Spleen (tissue), 11 donors: ENCODE results near the gene DNAH12. TPM values are rescaled to one million over a fixed set of nuclear protein-coding genes. Genes with fewer than 3 reads are reported as not detected.
"Not testable (repeated sequence)": the region's sequence is repeated elsewhere in the genome, so short reads cannot be mapped to it uniquely, and the experiment has no call there.

Experiments used
- DNase-seq: peaks from one replicate; pipeline ENCODE4 v3.0.0-alpha.2; 2020
- H3K27ac ChIP-seq, 8 donors: fragments of 200-600 bp; sonication (generic) in 7 of 8; 1 replicate in 4 of 8; 2 replicates in 4 of 8; pipeline versions ENCODE4 v1.5.0 to v1.8.0; 2016 to 2021; ENCODE audit warnings: inconsistent platforms in 4 of 8, mild to moderate bottlenecking in 4 of 8, moderate library complexity in 1 of 8
- H3K27me3 ChIP-seq, 7 donors: fragments of 200-600 bp; sonication (generic) in 6 of 7; replicated peaks in 1 of 7; 1 replicate in 4 of 7; 2 replicates in 3 of 7; pipeline versions ENCODE4 v1.5.0 to v1.8.0; 2016 to 2021; ENCODE audit warnings: inconsistent platforms in 3 of 7, mild to moderate bottlenecking in 1 of 7
- H3K36me3 ChIP-seq, 6 donors: fragments of 200-600 bp; sonication (generic) in 5 of 6; 1 replicate in 4 of 6; 2 replicates in 2 of 6; pipeline versions ENCODE4 v1.5.0 to v1.8.0; 2016 to 2021; ENCODE audit warnings: inconsistent platforms in 2 of 6
- H3K4me1 ChIP-seq, 6 donors: fragments of 200-600 bp; sonication (generic) in 5 of 6; 1 replicate in 3 of 6; 2 replicates in 3 of 6; pipeline versions ENCODE4 v1.5.0 to v1.8.0; 2016 to 2021; ENCODE audit warnings: inconsistent platforms in 3 of 6
- H3K4me3 ChIP-seq, 8 donors: fragments of 200-600 bp; sonication (generic) in 7 of 8; 1 replicate in 4 of 8; 2 replicates in 4 of 8; pipeline versions ENCODE4 v1.5.0 to v1.8.0; 2016 to 2021; ENCODE audit warnings: inconsistent platforms in 4 of 8, mild to moderate bottlenecking in 4 of 8, moderate library complexity in 2 of 8
- H3K9me3 ChIP-seq, 8 donors: fragments of 200-600 bp; sonication (generic) in 7 of 8; 1 replicate in 4 of 8; 2 replicates in 4 of 8; pipeline versions ENCODE4 v1.5.0 to v1.8.0; 2016 to 2021; ENCODE audit warnings: inconsistent platforms in 4 of 8
- POLR2A ChIP-seq, 3 donors: fragments of 450-650 bp; IDR thresholded peaks; one replicate each; pipeline ENCODE4 v1.5.1; 2017; ENCODE audit warnings: antibody characterized with exemption in 3 of 3, mild to moderate bottlenecking in 1 of 3
- POLR2AphosphoS5 ChIP-seq, 3 donors: sonication (generic); formaldehyde crosslinking; IDR thresholded peaks; one replicate each; pipeline ENCODE4 v1.5.1; 2017; ENCODE audit warnings: antibody characterized with exemption in 3 of 3
- WGBS, 5 donors: extraction: QIAGEN DNeasy Blood & Tissue Kit in 3 of 5; methylation state at CpG; one replicate each; pipeline versions ENCODE4 v1.1.5 to v1.1.7; 2013 to 2018; 5-methylcytosine and 5-hydroxymethylcytosine counted together
- intact Hi-C: fragments of 100-400 bp; cut with DNase I; formaldehyde crosslinking; loops from one replicate; pipeline ENCODE4 v1.15.0; 2023; ENCODE audit warnings: low total_unique reads
- polyA plus RNA-seq, 3 donors: library from polyadenylated mRNA; stranded (reverse); fragments of 200-250 nt; gene quantifications; one replicate each; pipeline ENCODE4 v1.2.1, GENCODE V29; 2013
- total RNA-seq, 7 donors: library from RNA; depleted of rRNA in 3 of 7; stranded (reverse); fragments of >200 nt in 3 of 7; fragmentation: NEBNext Ultra II Directional in 4 of 7; extraction: Animal tissue kit (Norgen Biotek cat#: 25700) in 4 of 7; gene quantifications; one replicate each; pipeline versions ENCODE4 v1.1.0 to v1.2.1, GENCODE V29; 2016 to 2021
- TF ChIP-seq, protein P1 (sequence below), 11 experiments: fragments of 200-600 bp in 7 of 11; fragments of 450-650 bp in 4 of 11; sonication (generic) in 4 of 11; IDR thresholded peaks in 8 of 11; conservative IDR thresholded peaks in 3 of 11; 1 replicate in 7 of 11; 2 replicates in 4 of 11; pipeline versions ENCODE4 v1.4.0 to v1.8.0; 2016 to 2021; ENCODE audit warnings: antibody characterized with exemption in 11 of 11, inconsistent platforms in 4 of 11, mild to moderate bottlenecking in 1 of 11
- donor health status: healthy with polysubstance abuse.
- donor health status: DM: no; HTN: no; CAD: no; lungs with moderate emphysema.
- donor health status: DM: no; HTN: no; CAD: no.
- donor health status: Bipolar disorder and iron deficiency.
- donor health status: healthy.
- donor health status: DM: no; HTN: no; CAD: no.
- donor health status: DM: yes; HTN: yes; CAD: no.

The DNAH12 gene
- total and polyA plus RNA-seq, 10 donors: 0.09 to 0.39 (median 0.20) TPM; not detected in 2

DNA sequence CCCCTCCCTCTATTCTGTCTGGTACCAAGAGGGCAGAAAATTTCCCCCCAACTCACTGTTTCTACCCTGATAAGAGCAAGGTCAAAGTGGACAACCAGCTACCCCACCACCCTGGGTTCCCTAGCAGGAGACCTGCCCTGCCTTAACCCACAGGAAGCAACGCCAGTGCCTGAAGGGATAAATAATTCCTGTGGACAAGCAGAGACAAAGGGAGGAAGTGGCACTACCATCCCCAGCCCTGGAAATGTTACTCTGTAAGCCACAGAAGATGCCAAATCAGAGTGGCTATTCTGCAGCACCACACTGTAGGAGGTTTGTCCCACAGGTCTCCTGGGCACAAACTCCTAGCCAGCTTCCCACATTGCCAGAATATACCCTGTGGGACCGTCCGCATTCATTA is 80.1 kb downstream of the DNAH12 start:
- Histone ChIP-seq H3K27ac (no peak overlapping the region), H3K27me3 (no peaks in the 10 kb centered on the region), H3K4me1 (peaks cover 0 to 3% (median 0%) of the 10 kb centered on the region in 6 donors), H3K4me3 (no peak overlapping the region), H3K9me3 (no peaks in the 10 kb centered on the region), H3K36me3 (no peaks in the 10 kb centered on the region)
- intact Hi-C loops: no loop called here
- TF ChIP-seq, protein P1, sequence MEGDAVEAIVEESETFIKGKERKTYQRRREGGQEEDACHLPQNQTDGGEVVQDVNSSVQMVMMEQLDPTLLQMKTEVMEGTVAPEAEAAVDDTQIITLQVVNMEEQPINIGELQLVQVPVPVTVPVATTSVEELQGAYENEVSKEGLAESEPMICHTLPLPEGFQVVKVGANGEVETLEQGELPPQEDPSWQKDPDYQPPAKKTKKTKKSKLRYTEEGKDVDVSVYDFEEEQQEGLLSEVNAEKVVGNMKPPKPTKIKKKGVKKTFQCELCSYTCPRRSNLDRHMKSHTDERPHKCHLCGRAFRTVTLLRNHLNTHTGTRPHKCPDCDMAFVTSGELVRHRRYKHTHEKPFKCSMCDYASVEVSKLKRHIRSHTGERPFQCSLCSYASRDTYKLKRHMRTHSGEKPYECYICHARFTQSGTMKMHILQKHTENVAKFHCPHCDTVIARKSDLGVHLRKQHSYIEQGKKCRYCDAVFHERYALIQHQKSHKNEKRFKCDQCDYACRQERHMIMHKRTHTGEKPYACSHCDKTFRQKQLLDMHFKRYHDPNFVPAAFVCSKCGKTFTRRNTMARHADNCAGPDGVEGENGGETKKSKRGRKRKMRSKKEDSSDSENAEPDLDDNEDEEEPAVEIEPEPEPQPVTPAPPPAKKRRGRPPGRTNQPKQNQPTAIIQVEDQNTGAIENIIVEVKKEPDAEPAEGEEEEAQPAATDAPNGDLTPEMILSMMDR (IDR thresholded peaks at IDR 0.05 in 8 of 11, conservative IDR thresholded peaks at IDR 0.05 in 3 of 11): no peak
- TF ChIP-seq POLR2AphosphoS5 (IDR thresholded peaks at IDR 0.05) (peak in 1 of 3 donors; percentile 21), POLR2A (IDR thresholded peaks at IDR 0.05) (no peak)
- DNase-seq: no peak
- 63 to 84% (median 73%) methylated on average over 3 of the region's 3 CpGs for WGBS, 5 donors

DNA sequence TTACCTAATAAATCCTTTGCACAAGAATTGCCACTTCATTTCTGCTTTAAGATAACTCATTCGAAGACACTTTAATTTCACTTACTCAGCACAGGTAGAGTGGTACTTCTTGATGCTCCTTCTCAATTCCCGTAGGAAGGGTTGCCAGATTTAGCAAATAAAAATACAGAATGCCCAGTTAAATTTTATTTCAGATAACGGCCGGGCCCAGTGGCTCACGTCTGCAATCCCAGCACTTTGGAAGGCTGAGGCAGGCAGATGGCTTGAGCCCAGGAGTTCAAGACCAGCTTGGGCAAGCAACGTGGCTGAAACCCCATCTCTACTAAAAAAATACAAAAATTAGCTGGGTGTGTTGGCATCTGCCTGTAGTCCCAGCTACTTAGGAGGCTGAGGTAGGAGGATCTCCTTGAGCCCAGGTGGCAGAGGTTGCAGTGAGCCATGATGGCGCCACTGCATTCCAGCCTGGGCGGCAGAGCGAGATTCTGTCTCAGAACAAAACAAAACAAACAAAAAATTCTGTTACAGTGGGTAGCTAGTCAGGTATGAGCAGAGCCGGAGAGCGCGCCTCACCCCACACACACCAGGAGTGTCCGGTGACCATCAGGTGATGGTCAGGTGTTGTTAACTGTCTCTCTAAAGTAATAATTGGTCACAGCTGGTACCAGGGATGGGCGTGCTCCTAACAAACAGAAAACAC is 92.8 kb downstream of the DNAH12 start:
- no peaks in the 10 kb centered on the region for H3K9me3 ChIP-seq
- no peaks in the 10 kb centered on the region for H3K27me3 ChIP-seq
- H3K27ac ChIP-seq: no peak overlapping the region
- H3K36me3 ChIP-seq: no peaks in the 10 kb centered on the region
- 86 to 96% (median 91%) methylated on average over 14 of the region's 14 CpGs for WGBS, 5 donors
- intact Hi-C loops: no loop called here
- no peak overlapping the region for H3K4me3 ChIP-seq
- H3K4me1 ChIP-seq: no peaks in the 10 kb centered on the region
- TF ChIP-seq POLR2AphosphoS5 (IDR thresholded peaks at IDR 0.05) (no peak), POLR2A (IDR thresholded peaks at IDR 0.05) (no peak)
- TF ChIP-seq, protein P1 (IDR thresholded peaks at IDR 0.05 in 8 of 11, conservative IDR thresholded peaks at IDR 0.05 in 3 of 11): no peak
- DNase-seq: no peak

DNA sequence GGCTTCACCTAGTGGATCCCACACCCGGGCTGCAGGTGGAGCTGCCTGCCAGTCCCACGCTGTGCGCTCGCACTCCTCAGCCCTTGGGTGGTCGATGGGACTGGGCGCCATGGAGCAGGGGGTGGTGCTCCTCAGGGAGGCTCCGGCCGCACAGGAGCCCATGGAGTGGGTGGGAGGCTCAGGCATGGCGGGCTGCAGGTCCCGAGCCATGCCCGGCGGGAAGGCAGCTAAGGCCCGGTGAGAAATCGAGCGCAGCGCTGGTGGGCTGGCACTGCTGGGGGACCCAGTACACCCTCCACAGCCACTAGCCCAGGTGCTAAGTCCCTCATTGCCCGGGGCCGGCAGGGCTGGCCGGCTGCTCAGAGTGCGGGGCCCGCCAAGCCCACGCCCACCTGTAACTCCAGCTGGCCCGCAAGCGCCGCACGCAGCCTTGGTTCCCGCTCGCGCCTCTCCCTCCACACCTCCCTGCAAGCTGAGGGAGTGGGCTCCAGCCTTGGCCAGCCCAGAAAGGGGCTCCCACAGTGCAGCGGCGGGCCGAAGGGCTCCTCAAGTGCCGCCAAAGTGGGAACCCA is 94.8 kb downstream of the DNAH12 start:
- intact Hi-C loops, H3K27ac ChIP-seq: not testable (repeated sequence)

DNA sequence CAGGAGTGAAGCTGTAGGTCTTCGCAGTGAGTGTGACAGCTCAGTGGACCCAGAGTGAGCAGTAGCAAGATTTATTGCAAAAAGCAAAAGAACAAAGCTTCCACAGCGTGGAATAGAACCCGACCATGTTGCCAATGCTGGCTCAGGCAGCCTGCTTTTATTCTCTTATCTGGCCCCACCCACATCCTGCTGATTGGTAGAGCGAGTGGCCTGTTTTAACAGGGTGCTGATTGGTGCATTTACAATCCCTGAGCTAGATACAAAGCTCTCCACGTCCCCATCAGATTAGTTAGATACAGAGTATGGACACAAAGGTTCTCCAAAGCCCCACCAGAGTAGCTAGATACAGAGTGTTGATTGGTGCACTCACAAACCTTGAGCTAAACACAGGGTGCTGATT is 95.7 kb downstream of the DNAH12 start:
- H3K9me3 ChIP-seq, H3K27me3 ChIP-seq, H3K27ac ChIP-seq, intact Hi-C loops, DNase-seq, H3K36me3 ChIP-seq, H3K4me1 ChIP-seq, H3K4me3 ChIP-seq: not testable (repeated sequence)
- WGBS, 5 donors: 77 to 86% (median 86%) methylated on average over 5 of the region's 5 CpGs

More for the DNA sequence above, 94.8 kb downstream of the DNAH12 start:
- WGBS, 5 donors: 86 to 97% (median 89%) methylated on average over 9 to 31 of the region's 33 CpGs
- not testable (repeated sequence) for H3K4me1 ChIP-seq, H3K9me3 ChIP-seq, H3K36me3 ChIP-seq, H3K4me3 ChIP-seq, DNase-seq, H3K27me3 ChIP-seq

DNA sequence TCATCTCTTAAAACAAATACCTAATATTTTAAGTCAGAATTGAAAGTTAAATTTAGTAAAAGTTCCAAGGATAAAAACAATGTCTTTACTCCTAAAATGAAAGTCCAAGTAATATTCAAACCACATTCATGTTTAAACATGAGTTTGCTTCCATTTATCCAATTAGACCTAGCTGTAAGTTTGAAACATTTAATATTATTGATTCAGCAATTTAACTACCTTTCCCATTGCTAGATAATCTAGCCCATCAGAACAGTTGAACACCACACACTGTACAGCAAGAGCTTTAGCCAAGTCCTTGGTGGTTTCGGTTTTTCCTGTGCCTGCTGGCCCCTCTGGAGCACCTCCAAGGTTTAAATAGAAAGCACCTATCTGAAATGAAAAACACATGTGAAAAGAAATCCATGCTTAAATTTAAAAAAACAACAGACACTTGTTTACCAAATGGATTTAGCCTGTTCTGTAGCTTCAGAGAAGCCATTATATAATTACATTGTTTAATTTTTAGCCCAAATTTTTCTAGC is 97.8 kb downstream of the DNAH12 start:
- Histone ChIP-seq H3K9me3 (no peaks in the 10 kb centered on the region), H3K4me3 (no peak overlapping the region), H3K27me3 (no peaks in the 10 kb centered on the region), H3K4me1 (no peaks in the 10 kb centered on the region), H3K27ac (no peak overlapping the region), H3K36me3 (no peaks in the 10 kb centered on the region)
- intact Hi-C loops: no loop called here
- no peak for DNase-seq
- TF ChIP-seq POLR2AphosphoS5 (IDR thresholded peaks at IDR 0.05) (no peak), POLR2A (IDR thresholded peaks at IDR 0.05) (no peak)
- TF ChIP-seq, protein P1 (IDR thresholded peaks at IDR 0.05 in 8 of 11, conservative IDR thresholded peaks at IDR 0.05 in 3 of 11): no peak
- WGBS, 5 donors: 29 to 53% (median 33%) methylated on average over 1 of the region's 1 CpG
